H1 (cell line): Measurements from ENCODE around the gene SPOCK2. TPM values are rescaled to one million over a fixed set of nuclear protein-coding genes. Genes with fewer than 3 reads are reported as not detected.

ENCODE experiments used
- CTCF ChIA-PET: fragments of 300-600 bp; sonication (Branson Sonifier 250); formaldehyde crosslinking; loops from one replicate; lab custom pipeline; 2021; ENCODE audit not compliant: partially characterized antibody; lab: Charles Lee
- POLR2A ChIA-PET: fragments of 300-600 bp; sonication (Branson Sonifier 250); formaldehyde crosslinking; loops from one replicate; lab custom pipeline; 2021; ENCODE audit warnings: inconsistent platforms; ENCODE audit not compliant: partially characterized antibody; lab: Charles Lee
- DNase-seq, 2 experiments: peaks; one replicate each; pipeline versions ENCODE4 v3.0.0 to v3.0.0-alpha.2; 2010 to 2022; ENCODE audit warnings: low spot score in 2 of 2, low read depth in 1 of 2, mixed read lengths in 1 of 2
- FAIRE-seq: peaks from 2 replicates; lab custom pipeline; 2011; peaks lifted over from hg19 to GRCh38; lab: Jason Lieb, UNC
- H2AFZ ChIP-seq: 2 replicates; pipeline ENCODE4 v1.8.1; 2012; ENCODE audit warnings: low read length, inconsistent platforms
- H2AK5ac ChIP-seq: 2 replicates; pipeline ENCODE4 v1.6.1; 2013; ENCODE audit warnings: low read depth, low read length
- H2BK120ac ChIP-seq: replicated peaks from 2 replicates; pipeline ENCODE3; 2013; ENCODE audit warnings: low read depth, low read length, inconsistent platforms
- H2BK12ac ChIP-seq: 2 replicates; pipeline ENCODE4 v1.6.1; 2013; ENCODE audit warnings: low read depth, low read length
- H2BK15ac ChIP-seq: 2 replicates; pipeline ENCODE4 v1.6.1; 2013; ENCODE audit warnings: low read length
- H2BK20ac ChIP-seq: 2 replicates; pipeline ENCODE4 v1.6.1; 2013; ENCODE audit warnings: low read length
- H2BK5ac ChIP-seq: 2 replicates; pipeline ENCODE4 v1.6.1; 2013; ENCODE audit warnings: low read depth, low read length
- H3K14ac ChIP-seq: 2 replicates; pipeline ENCODE4 v1.6.1; 2013; ENCODE audit warnings: inconsistent platforms; ENCODE audit not compliant: insufficient read length
- H3K18ac ChIP-seq: 2 replicates; pipeline ENCODE4 v1.6.1; 2013; ENCODE audit warnings: low read length; ENCODE audit errors: extremely low read depth
- H3K23ac ChIP-seq: 2 replicates; pipeline ENCODE4 v1.6.1; 2013; ENCODE audit warnings: inconsistent platforms; ENCODE audit not compliant: insufficient read length
- H3K23me2 ChIP-seq: 2 replicates; pipeline ENCODE4 v1.6.1; 2013; ENCODE audit warnings: low read depth, low read length
- H3K27ac ChIP-seq: 2 replicates; pipeline ENCODE4 v1.6.1; 2011; ENCODE audit warnings: low read depth, low read length, inconsistent platforms
- H3K27me3 ChIP-seq, 4 experiments: replicated peaks in 1 of 4; 1 replicate in 1 of 4; 2 replicates in 3 of 4; pipeline versions ENCODE4 v1.6.1 to v1.8.1; 2011 to 2013; ENCODE audit warnings: low read length in 3 of 4, mild to moderate bottlenecking in 3 of 4, inconsistent platforms in 2 of 4, mixed read lengths in 2 of 4, moderate library complexity in 1 of 4; ENCODE audit not compliant: control insufficient read depth in 3 of 4, insufficient read depth in 3 of 4; ENCODE audit errors: extremely low read depth in 1 of 4
- H3K36me3 ChIP-seq, 4 experiments: 2 replicates each; pipeline versions ENCODE4 v1.6.1 to v1.8.1; 2011 to 2013; ENCODE audit warnings: mild to moderate bottlenecking in 4 of 4, low read length in 3 of 4, moderate library complexity in 2 of 4, control low read depth in 1 of 4, inconsistent platforms in 1 of 4; ENCODE audit not compliant: insufficient read depth in 4 of 4, control insufficient read depth in 2 of 4
- H3K4ac ChIP-seq: replicated peaks from 2 replicates; pipeline ENCODE3; 2013; ENCODE audit warnings: low read length, low read depth, mixed read lengths, inconsistent platforms; ENCODE audit not compliant: insufficient read length
- H3K4me1 ChIP-seq, 4 experiments: replicated peaks in 1 of 4; 1 replicate in 1 of 4; 2 replicates in 3 of 4; pipeline versions ENCODE4 v1.6.1 to v1.8.1; 2011 to 2013; ENCODE audit warnings: low read length in 3 of 4, inconsistent platforms in 2 of 4, mixed read lengths in 1 of 4; ENCODE audit not compliant: insufficient read depth in 4 of 4, control insufficient read depth in 3 of 4
- H3K4me2 ChIP-seq, 2 experiments: 2 replicates each; pipeline versions ENCODE4 v1.6.1 to v1.8.1; 2011 to 2013; ENCODE audit warnings: low read depth in 2 of 2, low read length in 2 of 2, control low read depth in 1 of 2, inconsistent platforms in 1 of 2, mild to moderate bottlenecking in 1 of 2; ENCODE audit not compliant: insufficient read depth in 1 of 2
- H3K4me3 ChIP-seq, 4 experiments: fragments of 200-600, 300-600 bp in 1 of 4; sonication (generic), shearing (Covaris generic), sonication (Bioruptor Twin) in 1 of 4; 2 replicates each; pipeline versions ENCODE4 v1.5.1 to v1.8.1; 2011 to 2016; ENCODE audit warnings: low read length in 4 of 4, low read depth in 3 of 4, control low read depth in 2 of 4, inconsistent platforms in 2 of 4, mild to moderate bottlenecking in 2 of 4, mixed read lengths in 1 of 4, moderate library complexity in 1 of 4; ENCODE audit not compliant: insufficient read depth in 2 of 4; ENCODE audit errors: extremely low read depth in 1 of 4
- H3K56ac ChIP-seq: replicated peaks from 2 replicates; pipeline ENCODE3; 2013; ENCODE audit warnings: low read depth, mild to moderate bottlenecking, mixed read lengths, low read length, inconsistent platforms; ENCODE audit not compliant: insufficient read length
- H3K79me1 ChIP-seq: 2 replicates; pipeline ENCODE4 v1.6.1; 2013; ENCODE audit warnings: low read depth, low read length, control low read depth
- H3K79me2 ChIP-seq, 2 experiments: 2 replicates each; pipeline versions ENCODE4 v1.6.1 to v1.8.1; 2012 to 2013; ENCODE audit warnings: low read length in 2 of 2, mild to moderate bottlenecking in 2 of 2, inconsistent platforms in 1 of 2; ENCODE audit not compliant: insufficient read depth in 2 of 2, control insufficient read depth in 1 of 2
- H3K9ac ChIP-seq, 4 experiments: replicated peaks in 1 of 4; 1 replicate in 1 of 4; 2 replicates in 3 of 4; pipeline versions ENCODE4 v1.6.1 to v1.8.1; 2011 to 2013; ENCODE audit warnings: low read depth in 3 of 4, low read length in 3 of 4, control low read depth in 2 of 4, mild to moderate bottlenecking in 2 of 4, moderate library complexity in 2 of 4, inconsistent platforms in 1 of 4; ENCODE audit errors: extremely low read depth in 1 of 4
- H3K9me3 ChIP-seq, 2 experiments: 2 replicates each; pipeline versions ENCODE4 v1.6.1 to v1.8.1; 2012 to 2013; ENCODE audit warnings: mild to moderate bottlenecking in 2 of 2, moderate library complexity in 2 of 2, control low read depth in 1 of 2, inconsistent platforms in 1 of 2, low read depth in 1 of 2, low read length in 1 of 2, mixed read lengths in 1 of 2; ENCODE audit not compliant: insufficient read depth in 2 of 2
- H4K20me1 ChIP-seq, 2 experiments: replicated peaks in 1 of 2; 2 replicates each; pipeline versions ENCODE3 to v1.8.1; 2011 to 2013; ENCODE audit warnings: inconsistent platforms in 2 of 2, low read length in 2 of 2, mild to moderate bottlenecking in 1 of 2; ENCODE audit not compliant: insufficient read depth in 2 of 2, control insufficient read depth in 1 of 2
- H4K5ac ChIP-seq: 2 replicates; pipeline ENCODE4 v1.6.1; 2013; ENCODE audit warnings: low read length, low read depth, mixed read lengths, inconsistent platforms; ENCODE audit not compliant: insufficient read length
- H4K8ac ChIP-seq: 2 replicates; pipeline ENCODE4 v1.8.0; 2013; ENCODE audit warnings: mild to moderate bottlenecking, moderate library complexity, low read length, inconsistent platforms; ENCODE audit not compliant: insufficient read depth; ENCODE audit errors: extremely low read depth
- H4K91ac ChIP-seq: replicated peaks from 2 replicates; pipeline ENCODE3; 2013; ENCODE audit warnings: low read length, mixed read lengths, inconsistent platforms; ENCODE audit not compliant: insufficient read length
- ATF2 ChIP-seq: IDR thresholded peaks from 2 replicates; pipeline ENCODE4 v1.6.1; 2012; ENCODE audit warnings: low read length, inconsistent platforms
- BACH1 ChIP-seq: IDR thresholded peaks from 2 replicates; pipeline ENCODE4 v1.6.1; 2012; ENCODE audit warnings: low read length, improper control_type of control experiment
- BRCA1 ChIP-seq: IDR thresholded peaks from 2 replicates; pipeline ENCODE4 v1.6.1; 2012; ENCODE audit warnings: low read depth, low read length, improper control_type of control experiment
- HDAC2 ChIP-seq, 2 experiments: fragments of 300-600 bp in 1 of 2; sonication (generic) in 1 of 2; IDR thresholded peaks; 2 replicates each; pipeline ENCODE4 v1.6.1; 2011 to 2012; ENCODE audit warnings: low read depth in 2 of 2, low read length in 2 of 2, mild to moderate bottlenecking in 2 of 2, moderate library complexity in 2 of 2, borderline replicate concordance in 1 of 2, inconsistent platforms in 1 of 2
- KDM1A ChIP-seq: fragments of 200-600, 300-600 bp; sonication (generic); IDR thresholded peaks from 2 replicates; pipeline ENCODE4 v1.7.1; 2016; ENCODE audit warnings: mild to moderate bottlenecking, low read length, borderline replicate concordance
- PHF8 ChIP-seq: fragments of 200-600 bp; sonication (generic); conservative IDR thresholded peaks from 2 replicates; pipeline ENCODE4 v1.7.1; 2012; ENCODE audit warnings: low read depth, mild to moderate bottlenecking, inconsistent platforms, low read length, moderate library complexity
- POLR2AphosphoS5 ChIP-seq: IDR thresholded peaks from 2 replicates; pipeline ENCODE4 v1.6.1; 2011; ENCODE audit warnings: low read depth, low read length
- RFX5 ChIP-seq: IDR thresholded peaks from 2 replicates; pipeline ENCODE4 v1.6.1; 2011; ENCODE audit warnings: low read depth, low read length, improper control_type of control experiment, borderline replicate concordance
- SUZ12 ChIP-seq: fragments of 200-600 bp; sonication (generic); IDR thresholded peaks from 2 replicates; pipeline ENCODE4 v1.6.1; 2012; ENCODE audit warnings: mild to moderate bottlenecking, inconsistent platforms, low read length, moderate library complexity, mixed read lengths
- TCF12 ChIP-seq: IDR thresholded peaks from 2 replicates; pipeline ENCODE4 v1.6.1; 2011; ENCODE audit warnings: low read depth, mild to moderate bottlenecking, low read length
- TEAD4 ChIP-seq: IDR thresholded peaks from 2 replicates; pipeline ENCODE4 v1.6.1; 2012; ENCODE audit warnings: low read depth, low read length, inconsistent platforms, mixed read lengths
- YY1 ChIP-seq: IDR thresholded peaks from 2 replicates; pipeline ENCODE4 v1.6.1; 2011; ENCODE audit warnings: low read depth, mild to moderate bottlenecking, low read length
- WGBS, 2 experiments: shearing (Covaris generic) in 1 of 2; methylation state at CpG; one replicate each; pipeline versions ENCODE4 v1.1.6 to v1.1.7; 2013 to 2015; ENCODE audit warnings: low lambda C conversion rate in 2 of 2, mixed read lengths in 2 of 2, inconsistent platforms in 1 of 2, low coverage in 1 of 2, missing lambda C conversion rate in 1 of 2; ENCODE audit not compliant: insufficient replicate concordance in 2 of 2, insufficient coverage in 1 of 2, insufficient read length in 1 of 2; ENCODE audit errors: extremely low coverage in 1 of 2, missing lambda C conversion rate in 1 of 2; 5-methylcytosine and 5-hydroxymethylcytosine counted together
- polyA plus RNA-seq, 7 experiments: library from polyadenylated mRNA; depleted of rRNA in 3 of 7; stranded (reverse) in 5 of 7; unstranded in 2 of 7; fragments of >200 nt in 5 of 7; fragments of 200-250 nt in 2 of 7; gene quantifications; 1 replicate in 5 of 7; 2 replicates in 1 of 7; 4 replicates in 1 of 7; pipeline versions ENCODE4 v1.2.1 to v1.2.3, GENCODE V29; 2011 to 2013; ENCODE audit warnings: missing spikeins in 2 of 7, mixed read lengths in 2 of 7
- total RNA-seq: library from RNA; stranded (reverse); fragmentation: NEBNext Ultra II Directional; extraction: Animal tissue kit (Norgen Biotek cat#: 25700); gene quantifications from 2 replicates; pipeline ENCODE4 v1.2.1, GENCODE V29; 2021

The SPOCK2 gene
- total and polyA plus RNA-seq, 2 of the 8 experiments (the other 6 are each of a cell fraction or from before 2014, with no cell fraction given) = 1.5 to 1.9 TPM

GRCh38 chr10:72037811-72038210 lies 50.5 kb downstream of the SPOCK2 start:
- H3K9ac ChIP-seq = no peak overlapping the region
- WGBS, 2 experiments = 65% methylated on average over 3 of the region's 3 CpGs; no CpG with 5 or more reads in 1 of the 2 experiments
- no peaks in the 10 kb centered on the region for H4K20me1 ChIP-seq
- no peak overlapping the region for H3K27ac ChIP-seq
- no peaks in the 10 kb centered on the region for H3K79me2 ChIP-seq
- H3K18ac ChIP-seq = no peak overlapping the region
- no peak overlapping the region for H3K4ac ChIP-seq
- no peak overlapping the region for H2BK20ac ChIP-seq
- H3K4me1 ChIP-seq = peaks cover 0 to 4% (median 4%) of the 10 kb centered on the region in 4 experiments; a peak in 3 of 7 replicates
- DNase-seq = no peak
- H3K14ac ChIP-seq = no peak overlapping the region
- CTCF ChIA-PET = interaction anchor here (0.8 to 4.2 kb wide), 11 partner anchors 11 to 142 kb away, joined by 3 to 42 read pairs (median 3); no protein-coding TSS in a partner anchor
- no peak overlapping the region for H2BK120ac ChIP-seq
- no peaks in the 10 kb centered on the region for H3K23me2 ChIP-seq
- H4K5ac ChIP-seq = no peak overlapping the region
- no peaks in the 10 kb centered on the region for H3K79me1 ChIP-seq
- H3K36me3 ChIP-seq = no peaks in the 10 kb centered on the region
- no peak overlapping the region for H3K4me3 ChIP-seq
- H3K27me3 ChIP-seq = peaks cover 0 to 2% (median 0%) of the 10 kb centered on the region in 4 experiments; a peak in 1 of 7 replicates
- H3K23ac ChIP-seq = no peak overlapping the region
- no peak overlapping the region for H2BK15ac ChIP-seq
- H3K9me3 ChIP-seq = no peaks in the 10 kb centered on the region
- H2BK5ac ChIP-seq = no peak overlapping the region
- H3K4me2 ChIP-seq = no peak overlapping the region
- no peak overlapping the region for H4K91ac ChIP-seq
- H2BK12ac ChIP-seq = no peak overlapping the region
- no peak overlapping the region for H4K8ac ChIP-seq
- no peak overlapping the region for H2AK5ac ChIP-seq
- no peak overlapping the region for H2AFZ ChIP-seq
- no peak overlapping the region for H3K56ac ChIP-seq
- POLR2A ChIA-PET = no interaction called here
- peak; percentile 65 for FAIRE-seq
- TF ChIP-seq ATF2 = no peak
- TF ChIP-seq SUZ12 = no peak
- TF ChIP-seq RFX5 = no peak
- TF ChIP-seq BACH1 = no peak
- TF ChIP-seq TCF12 = no peak
- no peak for TF ChIP-seq YY1
- 0 out of 2 replicates have a peak, but pooled peaks have one; percentile 46 for TF ChIP-seq TEAD4
- 0 out of 2 replicates have a peak, but pooled peaks have one; percentile 32 for TF ChIP-seq POLR2AphosphoS5
- TF ChIP-seq BRCA1 = no peak
- no peak for TF ChIP-seq HDAC2 (IDR thresholded peaks at IDR 0.05; ENCODE audit: borderline replicate concordance in 1 of 2, low read depth in 2 of 2, low read length in 2 of 2)
- no peak for TF ChIP-seq KDM1A
- no peak for TF ChIP-seq PHF8
